ENCODE data around the gene GP2. TPM values are rescaled to one million over a fixed set of nuclear protein-coding genes. Genes with fewer than 3 reads are reported as not detected.

Gene GP2
- total and polyA plus RNA-seq, 4 donors = 4.3 to 6.4 (median 5.1) TPM

DNA sequence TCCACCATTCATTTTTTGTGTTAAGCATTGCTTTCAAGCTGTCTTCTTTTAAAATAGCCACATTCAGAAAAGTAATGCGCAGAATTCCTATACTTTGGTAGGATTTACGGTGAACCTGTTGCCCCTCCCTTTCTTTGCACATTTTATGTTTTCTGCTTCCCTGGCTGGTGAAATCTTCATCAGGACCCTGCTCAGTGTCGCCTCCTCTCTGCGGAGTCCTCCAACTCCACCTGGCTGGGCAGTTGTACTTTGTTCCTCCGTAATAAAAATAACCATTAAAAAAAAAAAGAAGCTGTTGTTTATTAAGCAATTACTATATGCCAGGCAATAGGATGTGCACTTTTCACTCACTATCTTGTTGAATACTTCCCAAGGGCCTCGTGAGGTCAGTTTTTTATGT is 22.3 kb upstream of the GP2 start:
- Histone ChIP-seq H3K4me1 (ENCODE audit: control insufficient read depth in 1 of 2, insufficient read depth in 2 of 2, low read length in 2 of 2) (no peaks in the 10 kb centered on the region), H3K27me3 (ENCODE audit: control insufficient read depth in 1 of 2, insufficient read depth in 2 of 2, low read length in 1 of 2) (no peaks in the 10 kb centered on the region), H3K9me3 (ENCODE audit: control insufficient read depth, low read length) (no peaks in the 10 kb centered on the region), H3K4me3 (ENCODE audit: low read length in 2 of 2) (no peak overlapping the region), H3K27ac (ENCODE audit: low read depth in 1 of 2, low read length in 2 of 2) (no peak overlapping the region), H3K36me3 (ENCODE audit: control insufficient read depth in 1 of 2, insufficient read depth in 2 of 2, low read length in 1 of 2) (no peaks in the 10 kb centered on the region)
- no peak for ATAC-seq (ENCODE audit: low FRiP score)
- intact Hi-C loops (cut with DNase I) = no loop called here
- no peak for DNase-seq
- WGBS, 2 donors = 72 to 76% methylated on average over 6 of the region's 6 CpGs

DNA sequence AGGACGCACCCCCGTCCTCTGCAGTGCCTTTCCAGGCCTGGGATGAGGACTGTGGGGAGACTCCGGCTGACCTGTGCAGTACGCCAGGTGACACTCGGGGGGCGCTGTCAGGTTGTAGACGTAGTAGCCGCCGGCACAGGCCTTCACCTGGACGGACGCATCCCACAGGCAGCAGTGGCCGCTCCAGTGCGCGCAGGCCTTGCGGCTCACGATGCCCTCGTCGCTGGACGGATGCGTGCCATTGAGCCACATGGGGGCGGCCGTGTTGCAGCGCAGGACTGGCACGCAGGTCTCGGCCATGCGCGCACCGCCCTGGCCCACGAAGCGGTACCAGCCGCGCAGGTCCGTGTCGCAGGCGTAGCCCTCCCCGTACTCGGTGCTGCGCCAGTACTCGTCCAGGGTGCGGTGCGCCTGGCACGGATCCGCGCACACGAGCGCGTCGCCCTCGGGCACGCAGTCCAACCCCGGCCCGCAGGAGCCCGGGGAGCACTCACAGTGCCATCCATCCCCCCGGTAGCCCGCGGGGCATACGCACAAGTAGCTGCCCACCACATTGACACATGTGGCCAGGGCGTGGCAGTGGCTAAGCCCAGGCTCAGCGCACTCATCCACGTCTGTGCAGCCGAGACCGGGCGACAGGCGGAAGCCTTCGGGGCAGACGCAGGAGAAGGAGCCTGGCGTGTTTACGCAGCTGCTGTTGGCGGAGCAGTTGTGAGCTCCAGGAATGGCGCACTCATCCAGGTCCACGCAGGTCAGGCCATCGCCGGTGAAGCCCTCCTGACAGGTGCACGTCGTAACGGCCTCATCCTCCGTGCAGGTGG is 21.3 kb upstream of the GP2 start:
- Histone ChIP-seq H3K4me3 (ENCODE audit: low read length in 2 of 2) (no peak overlapping the region), H3K4me1 (ENCODE audit: control insufficient read depth in 1 of 2, insufficient read depth in 2 of 2, low read length in 2 of 2) (no peaks in the 10 kb centered on the region), H3K36me3 (ENCODE audit: control insufficient read depth in 1 of 2, insufficient read depth in 2 of 2, low read length in 1 of 2) (no peaks in the 10 kb centered on the region), H3K27ac (ENCODE audit: low read depth in 1 of 2, low read length in 2 of 2) (no peak overlapping the region), H3K27me3 (ENCODE audit: control insufficient read depth in 1 of 2, insufficient read depth in 2 of 2, low read length in 1 of 2) (no peaks in the 10 kb centered on the region), H3K9me3 (ENCODE audit: control insufficient read depth, low read length) (no peaks in the 10 kb centered on the region)
- ATAC-seq (ENCODE audit: low FRiP score) (peak; percentile 46), DNase-seq (no peak)
- 21 to 25% methylated on average over 73 to 77 of the region's 77 CpGs for WGBS, 2 donors
- intact Hi-C loops (cut with DNase I) = no loop called here

DNA sequence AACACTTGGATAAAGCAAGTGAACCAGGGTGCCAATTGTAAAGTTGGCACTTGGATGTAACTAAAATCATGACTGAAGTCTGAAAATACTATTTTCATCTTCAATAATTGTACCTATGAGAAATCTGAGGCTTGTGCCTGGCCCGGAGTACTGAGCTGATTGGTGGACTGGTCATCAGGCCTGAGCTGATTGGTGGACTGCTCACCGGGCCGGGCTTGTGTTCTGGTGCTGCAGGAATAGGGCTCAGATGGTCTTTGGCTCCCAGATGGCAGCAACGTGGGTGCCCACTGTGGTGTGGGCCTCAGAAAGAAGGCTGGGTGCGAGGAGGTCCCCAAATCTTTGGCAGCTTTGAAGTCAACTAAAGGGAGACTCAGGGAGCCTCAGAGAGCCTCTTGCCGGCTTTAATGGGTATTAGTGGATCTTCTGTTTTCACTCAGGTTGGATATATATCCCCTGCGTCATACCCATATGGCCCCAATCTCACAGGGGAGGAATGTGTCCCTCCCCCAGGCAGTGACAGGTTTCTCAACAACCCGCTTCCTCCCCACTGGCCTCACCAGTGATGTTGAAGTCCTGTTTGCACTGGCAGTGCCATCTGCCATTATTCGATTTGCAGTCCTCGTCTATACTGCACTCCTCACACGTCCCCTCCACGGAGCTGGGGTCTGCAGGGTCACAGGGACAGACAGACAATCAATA is 20.5 kb upstream of the GP2 start:
- intact Hi-C loops (cut with DNase I) = no loop called here
- Histone ChIP-seq H3K9me3 (ENCODE audit: control insufficient read depth, low read length) (no peaks in the 10 kb centered on the region), H3K27ac (ENCODE audit: low read depth in 1 of 2, low read length in 2 of 2) (no peak overlapping the region), H3K4me1 (ENCODE audit: control insufficient read depth in 1 of 2, insufficient read depth in 2 of 2, low read length in 2 of 2) (no peaks in the 10 kb centered on the region), H3K4me3 (ENCODE audit: low read length in 2 of 2) (no peak overlapping the region), H3K27me3 (ENCODE audit: control insufficient read depth in 1 of 2, insufficient read depth in 2 of 2, low read length in 1 of 2) (no peaks in the 10 kb centered on the region), H3K36me3 (ENCODE audit: control insufficient read depth in 1 of 2, insufficient read depth in 2 of 2, low read length in 1 of 2) (no peaks in the 10 kb centered on the region)
- 53 to 55% methylated on average over 12 of the region's 12 CpGs for WGBS, 2 donors
- no peak for DNase-seq
- ATAC-seq (ENCODE audit: low FRiP score) = no peak

DNA sequence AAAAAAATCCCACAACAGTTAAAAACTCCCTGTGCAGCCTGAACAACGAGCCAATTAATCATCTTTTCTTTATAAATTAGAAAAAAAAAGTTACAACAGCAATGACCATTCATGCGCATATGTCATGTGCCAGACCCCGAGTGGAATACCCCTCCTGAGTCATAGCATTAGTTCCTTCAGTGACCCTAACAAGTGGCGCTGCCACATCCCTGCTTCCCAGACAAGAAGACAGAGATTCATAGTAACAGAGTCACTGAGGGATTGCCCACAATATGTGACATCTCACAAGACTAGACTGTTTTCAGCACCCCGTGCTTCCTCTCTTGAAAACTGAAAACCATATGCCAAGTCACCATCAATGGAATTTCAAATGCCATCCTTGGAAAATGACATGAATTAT is 17.3 kb upstream of the GP2 start:
- Histone ChIP-seq H3K4me1 (ENCODE audit: control insufficient read depth in 1 of 2, insufficient read depth in 2 of 2, low read length in 2 of 2) (no peaks in the 10 kb centered on the region), H3K27me3 (ENCODE audit: control insufficient read depth in 1 of 2, insufficient read depth in 2 of 2, low read length in 1 of 2) (no peaks in the 10 kb centered on the region), H3K9me3 (ENCODE audit: control insufficient read depth, low read length) (no peaks in the 10 kb centered on the region), H3K4me3 (ENCODE audit: low read length in 2 of 2) (no peak overlapping the region), H3K36me3 (ENCODE audit: control insufficient read depth in 1 of 2, insufficient read depth in 2 of 2, low read length in 1 of 2) (no peaks in the 10 kb centered on the region), H3K27ac (ENCODE audit: low read depth in 1 of 2, low read length in 2 of 2) (no peak overlapping the region)
- ATAC-seq (ENCODE audit: low FRiP score) = no peak
- WGBS, 2 donors = 72 to 73% methylated on average over 5 of the region's 5 CpGs
- intact Hi-C loops (cut with DNase I) = no loop called here
- DNase-seq = no peak

DNA sequence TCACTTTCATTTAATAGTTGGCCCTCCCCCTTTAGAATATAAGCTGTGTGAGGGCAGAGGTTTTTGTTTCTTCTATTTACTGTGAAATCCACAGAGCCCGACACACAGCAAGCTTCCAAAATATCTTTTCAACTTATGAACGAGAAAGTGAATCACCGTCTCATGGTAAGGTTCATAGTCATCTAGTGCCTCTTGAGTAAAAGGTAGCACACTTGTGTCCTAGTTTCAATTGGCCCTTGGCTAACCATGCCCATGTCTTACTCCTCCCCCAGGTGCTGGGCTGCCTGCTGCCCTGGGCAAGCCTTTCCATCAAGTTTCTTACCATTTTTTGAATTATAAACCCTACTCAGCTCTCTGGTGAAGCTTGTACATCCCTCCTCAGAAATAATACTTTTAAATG is 12.4 kb upstream of the GP2 start:
- intact Hi-C loops (cut with DNase I) = no loop called here
- 87 to 89% methylated on average over 3 of the region's 3 CpGs for WGBS, 2 donors
- Histone ChIP-seq H3K27ac (ENCODE audit: low read depth in 1 of 2, low read length in 2 of 2) (no peak overlapping the region), H3K27me3 (ENCODE audit: control insufficient read depth in 1 of 2, insufficient read depth in 2 of 2, low read length in 1 of 2) (no peaks in the 10 kb centered on the region), H3K4me1 (ENCODE audit: control insufficient read depth in 1 of 2, insufficient read depth in 2 of 2, low read length in 2 of 2) (no peaks in the 10 kb centered on the region), H3K9me3 (ENCODE audit: control insufficient read depth, low read length) (no peaks in the 10 kb centered on the region), H3K36me3 (ENCODE audit: control insufficient read depth in 1 of 2, insufficient read depth in 2 of 2, low read length in 1 of 2) (no peaks in the 10 kb centered on the region), H3K4me3 (ENCODE audit: low read length in 2 of 2) (no peak overlapping the region)
- ATAC-seq (ENCODE audit: low FRiP score) (no peak), DNase-seq (no peak)

DNA sequence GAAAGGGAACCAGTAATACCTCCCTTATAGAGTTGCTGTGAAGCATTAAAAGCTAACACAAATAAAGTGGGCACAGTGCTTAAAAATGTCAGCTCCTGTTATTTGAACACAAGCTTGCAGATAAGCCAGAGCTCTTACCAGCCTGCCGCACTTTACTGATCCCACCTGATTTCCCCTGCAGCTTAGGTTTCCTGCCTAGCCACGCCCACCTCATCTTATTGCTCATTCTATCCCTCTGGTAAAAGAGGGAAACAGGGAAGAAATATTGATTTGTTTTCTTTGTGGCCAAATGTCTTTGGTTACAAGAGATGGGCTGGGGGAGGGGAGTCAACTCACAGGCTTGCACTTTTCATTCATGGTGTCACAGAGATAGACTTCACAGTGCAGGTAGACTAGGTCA is 9.6 kb upstream of the GP2 start:
- DNase-seq (no peak), ATAC-seq (ENCODE audit: low FRiP score) (no peak)
- Histone ChIP-seq H3K27me3 (ENCODE audit: control insufficient read depth in 1 of 2, insufficient read depth in 2 of 2, low read length in 1 of 2) (no peaks in the 10 kb centered on the region), H3K27ac (ENCODE audit: low read depth in 1 of 2, low read length in 2 of 2) (no peak overlapping the region), H3K9me3 (ENCODE audit: control insufficient read depth, low read length) (no peaks in the 10 kb centered on the region), H3K4me3 (ENCODE audit: low read length in 2 of 2) (no peak overlapping the region), H3K36me3 (ENCODE audit: control insufficient read depth in 1 of 2, insufficient read depth in 2 of 2, low read length in 1 of 2) (no peaks in the 10 kb centered on the region), H3K4me1 (ENCODE audit: control insufficient read depth in 1 of 2, insufficient read depth in 2 of 2, low read length in 2 of 2) (no peaks in the 10 kb centered on the region)
- intact Hi-C loops (cut with DNase I) = no loop called here
- 56 to 61% methylated on average over 2 of the region's 2 CpGs for WGBS, 2 donors

DNA sequence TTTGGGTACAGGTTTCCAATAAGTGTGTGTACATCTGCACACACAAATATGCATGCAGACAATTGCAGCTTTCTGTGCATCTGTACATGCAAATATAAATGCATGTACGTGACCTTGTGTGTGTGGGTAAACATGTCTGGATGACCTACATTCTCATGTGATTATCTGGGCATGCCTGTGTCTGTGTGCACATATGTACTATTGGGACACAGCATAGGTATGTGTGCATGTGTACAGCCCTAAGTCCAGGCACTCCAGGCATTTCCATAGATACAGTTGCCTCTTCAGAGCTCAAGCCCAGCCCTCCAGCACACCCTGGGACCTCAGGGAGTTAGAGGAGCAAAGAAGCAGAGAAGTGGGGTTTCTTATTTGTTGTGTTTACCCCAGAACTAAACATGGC is 7.1 kb upstream of the GP2 start:
- no peak overlapping the region for H3K4me3 ChIP-seq (ENCODE audit: low read length in 2 of 2)
- DNase-seq = no peak
- no peaks in the 10 kb centered on the region for H3K9me3 ChIP-seq (ENCODE audit: control insufficient read depth, low read length)
- no peak overlapping the region for H3K27ac ChIP-seq (ENCODE audit: low read depth in 1 of 2, low read length in 2 of 2)
- intact Hi-C loops (cut with DNase I) = no loop called here
- WGBS, 2 donors = 65 to 76% methylated on average over 1 of the region's 1 CpG
- H3K27me3 ChIP-seq (ENCODE audit: control insufficient read depth in 1 of 2, insufficient read depth in 2 of 2, low read length in 1 of 2) = no peaks in the 10 kb centered on the region
- no peaks in the 10 kb centered on the region for H3K36me3 ChIP-seq (ENCODE audit: control insufficient read depth in 1 of 2, insufficient read depth in 2 of 2, low read length in 1 of 2)
- H3K4me1 ChIP-seq (ENCODE audit: control insufficient read depth in 1 of 2, insufficient read depth in 2 of 2, low read length in 2 of 2) = no peaks in the 10 kb centered on the region
- no peak for ATAC-seq (ENCODE audit: low FRiP score)

DNA sequence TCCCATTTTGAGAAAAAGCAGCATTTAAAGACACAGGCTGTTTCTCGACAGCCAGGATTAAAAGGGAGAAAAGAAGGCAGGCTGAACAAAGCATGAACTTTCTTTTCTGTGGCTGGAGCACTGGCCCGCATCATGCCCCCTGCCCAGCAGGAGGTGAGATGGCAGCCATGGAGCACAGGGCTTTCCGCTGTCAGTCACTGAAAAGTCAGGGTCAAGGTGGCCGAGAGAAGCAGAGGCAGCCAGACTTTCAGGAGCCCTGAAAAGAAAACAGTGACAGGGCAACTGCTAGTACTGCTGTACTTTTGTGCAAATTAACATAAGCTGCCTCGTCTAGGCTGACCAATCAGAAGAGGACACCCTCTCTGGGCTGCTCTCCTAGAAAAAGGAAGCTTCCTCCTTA is 5.8 kb upstream of the GP2 start:
- H3K4me1 ChIP-seq (ENCODE audit: control insufficient read depth in 1 of 2, insufficient read depth in 2 of 2, low read length in 2 of 2) = no peaks in the 10 kb centered on the region
- intact Hi-C loops (cut with DNase I) = no loop called here
- H3K36me3 ChIP-seq (ENCODE audit: control insufficient read depth in 1 of 2, insufficient read depth in 2 of 2, low read length in 1 of 2) = no peaks in the 10 kb centered on the region
- no peak for DNase-seq
- H3K4me3 ChIP-seq (ENCODE audit: low read length in 2 of 2) = no peak overlapping the region
- no peaks in the 10 kb centered on the region for H3K9me3 ChIP-seq (ENCODE audit: control insufficient read depth, low read length)
- 54 to 59% methylated on average over 5 of the region's 5 CpGs for WGBS, 2 donors
- no peak for ATAC-seq (ENCODE audit: low FRiP score)
- no peaks in the 10 kb centered on the region for H3K27me3 ChIP-seq (ENCODE audit: control insufficient read depth in 1 of 2, insufficient read depth in 2 of 2, low read length in 1 of 2)
- H3K27ac ChIP-seq (ENCODE audit: low read depth in 1 of 2, low read length in 2 of 2) = no peak overlapping the region

DNA sequence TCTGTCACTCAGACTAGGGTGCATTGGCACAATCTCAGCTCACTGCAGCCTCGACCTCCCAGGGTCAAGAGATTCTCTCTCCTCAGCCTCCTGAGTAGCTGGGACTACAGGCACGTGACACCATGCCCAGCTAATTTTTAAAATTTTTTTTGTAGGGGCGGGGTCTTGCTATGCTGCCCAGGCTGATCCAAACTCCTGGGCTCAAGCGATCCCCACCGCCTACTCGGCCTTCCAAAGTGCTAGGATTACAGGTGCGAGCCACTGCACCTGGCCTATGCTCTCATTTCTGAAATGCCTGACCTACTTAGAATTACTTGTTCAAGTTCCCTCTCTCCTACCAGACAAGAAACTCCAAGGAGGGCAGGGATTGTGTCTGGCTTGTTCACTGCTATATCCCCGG is 5.1 kb upstream of the GP2 start:
- 85 to 87% methylated on average over 8 of the region's 8 CpGs for WGBS, 2 donors
- H3K9me3 ChIP-seq (ENCODE audit: control insufficient read depth, low read length) = no peaks in the 10 kb centered on the region
- ATAC-seq (ENCODE audit: low FRiP score) (no peak), DNase-seq (no peak)
- no peaks in the 10 kb centered on the region for H3K4me1 ChIP-seq (ENCODE audit: control insufficient read depth in 1 of 2, insufficient read depth in 2 of 2, low read length in 2 of 2)
- no peaks in the 10 kb centered on the region for H3K27me3 ChIP-seq (ENCODE audit: control insufficient read depth in 1 of 2, insufficient read depth in 2 of 2, low read length in 1 of 2)
- intact Hi-C loops (cut with DNase I) = no loop called here
- H3K36me3 ChIP-seq (ENCODE audit: control insufficient read depth in 1 of 2, insufficient read depth in 2 of 2, low read length in 1 of 2) = no peaks in the 10 kb centered on the region
- H3K27ac ChIP-seq (ENCODE audit: low read depth in 1 of 2, low read length in 2 of 2) = no peak overlapping the region
- H3K4me3 ChIP-seq (ENCODE audit: low read length in 2 of 2) = no peak overlapping the region

Data from aorta (tissue), 5 donors.